Dedifferentiated amniotic fluid mesenchymal stem cell (primary cell): ENCODE measurements around the gene KRT17.
"Not testable (repeated sequence)": the region's sequence is repeated elsewhere in the genome, so short reads cannot be mapped to it uniquely, and the experiment has no call there.

Source experiments
- DNase-seq: peaks from one replicate; pipeline ENCODE4 v3.0.0-alpha.2; 2016; ENCODE audit errors: extremely low spot score

The KRT17 gene

DNA sequence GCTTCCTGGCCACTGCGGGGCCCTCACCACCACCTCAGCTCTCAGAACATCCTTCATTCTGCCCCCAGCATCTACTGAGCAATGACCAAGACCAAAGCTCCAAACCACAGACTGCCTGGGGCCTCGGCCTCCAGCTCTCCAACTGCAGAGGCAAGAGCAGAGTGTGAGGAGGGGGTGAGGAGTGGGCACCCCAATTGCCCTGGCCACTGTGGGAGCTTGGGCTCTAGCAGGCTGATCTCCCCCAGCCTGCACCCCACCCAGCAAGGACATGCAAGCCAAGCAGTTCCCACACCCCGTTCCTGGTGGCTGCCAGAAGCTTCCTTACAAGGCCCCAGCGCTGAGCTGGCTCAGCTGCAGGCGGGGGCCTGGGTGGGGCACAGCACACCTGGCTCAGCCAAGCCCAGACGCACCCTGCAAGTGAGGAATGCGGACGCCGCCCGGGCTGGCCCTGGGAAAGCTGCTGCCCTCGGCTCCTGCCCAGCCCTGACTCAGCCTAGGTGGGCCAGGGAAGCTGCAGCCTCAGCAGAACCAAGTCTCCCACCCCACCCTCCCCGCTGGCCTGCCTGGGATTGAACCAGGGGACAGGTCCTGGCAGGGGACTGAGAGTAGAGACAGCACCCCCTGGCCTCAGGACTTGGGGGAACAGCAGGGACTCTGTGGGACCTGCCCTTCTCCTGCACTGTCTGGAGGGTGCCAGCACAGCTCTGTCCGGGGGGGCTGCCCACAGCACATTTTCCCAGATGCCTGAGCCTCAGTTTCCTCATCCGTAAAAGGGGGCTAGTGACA is 29.7 kb upstream of the KRT17 start:
- no peak for DNase-seq

DNA sequence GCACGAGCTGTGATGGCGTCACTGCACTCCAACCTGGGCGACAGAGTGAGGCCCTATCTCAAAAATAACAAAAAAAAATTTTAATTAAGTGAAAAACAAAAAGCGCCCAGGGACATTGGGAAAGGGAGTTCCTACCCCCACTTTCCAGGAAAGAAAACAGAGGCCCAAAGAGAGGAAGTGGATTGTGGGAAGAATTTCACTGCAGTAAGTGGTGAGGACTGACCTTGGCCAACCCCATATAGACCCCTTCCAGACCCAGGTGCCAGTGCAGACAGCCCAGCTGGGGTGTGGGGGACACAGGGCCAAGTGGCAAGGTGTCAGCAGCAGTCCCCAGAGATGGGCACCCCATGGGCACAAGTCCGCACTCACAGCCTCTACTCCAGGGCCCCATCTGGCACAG is 29.0 kb upstream of the KRT17 start:
- no peak for DNase-seq

- DNase-seq, result no peak
Measured at GRCh38 chr17:41652461-41652970, 28.1 kb upstream of the KRT17 start.

GRCh38 chr17:41651625-41652460 is 27.5 kb upstream of the KRT17 start:
- DNase-seq, result no peak

DNA sequence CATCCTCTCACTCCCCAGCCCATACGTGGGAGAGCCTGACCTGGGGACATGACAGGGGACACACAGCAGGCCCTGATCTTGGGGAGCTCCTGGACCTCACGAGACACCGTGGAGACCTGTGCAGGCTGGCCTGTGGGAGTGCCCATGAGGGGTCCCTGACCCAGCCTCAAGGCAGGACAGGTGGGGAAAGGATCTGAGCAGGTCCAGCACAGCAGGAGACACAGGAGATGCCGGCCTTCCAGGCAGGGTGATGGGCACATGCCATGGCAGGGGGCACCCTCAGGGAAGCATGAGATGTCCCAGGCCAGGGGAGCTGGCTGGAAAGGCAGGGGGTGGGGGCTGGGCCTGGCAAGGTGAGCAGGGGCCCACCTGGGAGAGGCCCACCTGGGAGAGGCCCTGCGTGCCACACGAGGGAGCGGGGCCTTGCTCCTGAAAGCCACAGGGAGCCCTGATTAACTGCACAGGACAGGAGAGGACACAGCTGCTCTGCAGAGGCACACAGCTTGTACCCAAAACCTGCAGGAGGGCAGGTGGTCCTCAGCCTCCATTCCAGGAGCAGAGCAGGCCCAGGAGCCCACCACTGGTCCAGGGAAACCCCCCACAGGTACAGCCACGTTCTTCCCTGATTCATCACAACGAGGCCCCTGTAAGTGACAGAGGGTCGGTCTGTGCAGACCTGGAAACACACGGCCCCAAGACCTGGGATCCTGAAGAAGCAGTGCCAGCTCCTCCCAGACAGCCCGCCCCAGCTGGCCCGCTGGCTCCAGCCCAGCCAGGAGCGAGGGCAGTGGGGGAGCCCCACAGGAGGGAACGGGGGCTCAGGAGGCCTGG is 26.6 kb upstream of the KRT17 start:
- DNase-seq, result no peak

DNA sequence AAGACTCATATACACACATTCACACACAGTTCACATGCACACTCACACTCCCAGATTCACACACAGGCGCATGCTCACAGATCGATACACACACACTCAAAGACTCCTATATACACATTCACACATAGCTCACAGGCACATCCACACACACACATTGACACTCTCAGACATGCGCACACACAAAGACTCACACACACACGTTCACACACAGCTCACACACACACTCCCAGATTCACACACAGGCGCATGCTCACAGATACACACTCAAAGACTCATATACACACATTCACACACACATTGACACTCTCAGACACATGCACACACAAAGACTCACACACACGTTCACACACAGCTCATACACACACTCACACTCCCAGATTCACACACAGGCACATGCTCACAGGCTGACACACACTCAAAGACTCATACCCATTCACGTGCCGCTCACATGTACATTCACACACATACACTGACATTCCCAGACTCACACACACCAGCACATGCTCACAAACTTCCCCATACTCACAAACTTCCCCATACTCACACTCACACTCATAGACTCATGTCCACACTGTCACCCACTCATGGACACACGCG is 25.6 kb upstream of the KRT17 start:
- DNase-seq, result no peak

DNA sequence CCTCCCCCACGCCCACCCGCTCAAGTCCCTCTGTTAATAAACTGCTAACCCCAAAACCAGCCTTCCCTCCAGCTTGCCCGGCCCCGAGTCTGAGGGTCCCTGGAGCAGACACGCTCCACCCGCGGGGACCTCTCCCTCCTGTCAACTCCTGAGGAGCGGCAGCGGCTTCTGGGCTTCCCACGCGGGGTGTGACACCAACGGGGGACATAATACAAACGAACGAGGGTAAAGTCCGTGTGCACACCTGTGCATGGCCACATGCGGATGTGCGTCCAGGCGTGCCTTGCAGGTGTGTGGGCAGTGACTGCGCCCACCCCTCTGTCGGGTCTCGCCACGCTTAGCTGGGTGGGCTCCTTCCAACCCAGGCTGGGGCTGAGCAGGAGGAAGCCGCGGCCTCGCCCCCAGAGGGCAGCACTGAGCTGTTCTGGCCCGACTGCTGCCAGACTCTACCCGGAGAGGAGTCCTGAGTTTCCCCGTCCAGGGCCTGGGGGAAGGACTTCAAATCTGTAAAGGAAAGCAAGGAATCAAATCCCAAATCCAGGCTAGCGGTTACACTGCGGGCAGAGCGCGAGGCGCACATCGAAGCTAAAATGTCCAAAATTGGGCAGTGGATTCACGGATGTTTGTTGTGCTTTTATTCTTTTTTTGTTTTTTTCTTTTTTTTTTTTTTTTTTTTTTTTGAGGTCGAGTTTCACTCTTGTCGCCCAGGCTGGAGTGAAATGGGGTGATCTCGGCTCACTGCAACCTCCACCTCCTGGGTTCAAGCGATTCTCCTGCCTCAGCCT is 24.2 kb upstream of the KRT17 start:
- peak; percentile 88 for DNase-seq

GRCh38 chr17:41647940-41648410 is 23.6 kb upstream of the KRT17 start:
- peak; percentile 74 for DNase-seq

DNA sequence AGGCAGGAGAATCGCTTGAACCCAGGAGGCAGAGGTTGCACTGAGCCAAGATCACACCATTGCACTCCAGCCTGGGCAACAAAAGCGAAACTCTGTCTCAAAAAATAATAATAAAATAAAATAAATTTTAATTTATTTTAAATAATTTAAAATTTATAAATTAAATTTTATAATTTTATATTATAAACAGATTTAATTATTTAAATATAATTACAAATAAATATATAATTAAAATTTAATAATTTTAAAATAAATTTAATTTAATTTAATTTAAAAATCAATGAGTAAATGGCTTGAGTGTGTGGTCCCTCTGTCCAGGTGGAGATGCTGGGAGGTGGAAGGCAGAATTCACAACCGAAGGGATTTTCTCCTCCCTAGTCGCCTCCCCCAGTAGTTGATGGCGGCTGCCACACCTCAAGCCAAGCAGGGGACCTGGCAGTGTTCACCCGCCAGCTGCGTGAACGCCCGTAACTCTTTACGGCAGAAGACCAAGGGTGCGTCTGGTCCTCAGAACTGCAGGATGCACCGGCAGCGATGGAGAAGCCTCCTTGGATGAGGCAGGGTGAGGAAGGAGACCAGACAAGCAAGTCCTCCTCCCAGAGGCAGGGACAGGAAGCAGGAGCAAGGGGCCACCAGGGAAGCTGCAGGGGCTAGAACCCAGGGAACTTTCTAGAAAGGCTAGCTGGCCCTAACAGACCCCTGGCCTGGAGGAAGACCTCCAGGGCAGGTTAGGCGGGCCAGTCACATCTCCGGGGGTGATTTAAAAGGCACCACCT is 22.9 kb upstream of the KRT17 start:
- DNase-seq, result no peak

DNA sequence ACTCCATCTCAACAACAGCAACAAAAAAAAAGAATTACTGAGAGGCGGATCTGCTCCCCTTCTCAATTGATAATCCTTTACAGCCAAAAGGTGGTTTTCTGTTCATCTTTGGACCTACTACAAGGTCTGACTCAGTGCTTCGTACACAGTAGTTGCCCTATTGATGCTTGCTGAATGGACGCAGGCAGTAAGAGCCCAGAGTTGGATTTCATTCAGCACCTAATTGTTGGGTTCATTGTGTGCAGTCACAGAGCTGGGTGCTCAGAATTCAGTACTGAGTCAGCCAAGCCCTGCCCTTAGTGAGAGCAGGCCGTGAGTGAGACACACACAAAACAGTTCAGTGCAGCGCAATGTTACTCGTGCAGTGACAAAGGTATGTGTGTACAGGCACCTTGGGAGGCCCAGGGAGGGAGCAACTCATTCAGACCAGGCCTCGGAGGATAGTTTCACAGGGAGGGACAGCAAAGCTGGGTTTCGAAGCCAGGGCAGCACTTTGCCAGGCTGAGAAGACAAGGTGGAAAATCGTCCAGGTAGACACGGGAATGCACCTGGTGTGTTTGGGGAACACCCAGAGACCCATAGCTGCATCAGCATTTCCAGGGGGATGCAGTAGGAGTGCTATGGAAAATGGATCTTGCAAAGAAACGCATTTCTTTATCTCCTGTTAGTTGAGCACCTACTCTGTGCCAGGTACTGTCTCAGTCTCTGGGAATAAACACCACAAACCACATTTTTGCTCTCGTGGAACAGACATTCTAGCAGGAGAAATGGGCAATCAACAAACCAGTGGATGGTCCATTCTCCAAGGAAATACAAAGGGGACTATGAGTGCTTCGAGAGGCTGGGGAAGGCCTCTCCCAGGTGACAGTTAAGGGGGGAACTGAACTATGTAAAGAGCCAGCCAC is 18.1 kb upstream of the KRT17 start:
- DNase-seq, result no peak

DNA sequence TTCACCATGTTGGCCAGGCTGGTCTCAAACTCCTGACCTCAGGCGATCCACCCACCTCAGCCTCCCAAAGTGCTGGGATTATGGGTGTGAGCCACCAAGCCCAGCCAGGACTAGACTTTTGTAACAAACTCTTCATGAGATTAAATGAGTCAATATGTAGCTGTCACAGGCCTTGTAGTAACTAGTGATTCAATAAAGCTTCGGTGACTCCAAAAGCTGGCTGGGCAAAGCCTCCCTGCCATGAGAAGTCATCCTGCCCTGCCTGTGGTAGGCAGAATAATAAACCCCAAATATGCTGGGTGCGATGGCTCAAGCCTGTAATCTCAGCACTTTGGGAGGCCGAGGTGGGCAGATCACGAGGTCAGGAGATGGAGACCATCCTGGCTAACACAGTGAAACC is 16.2 kb upstream of the KRT17 start:
- DNase-seq, result not testable (repeated sequence)

DNA sequence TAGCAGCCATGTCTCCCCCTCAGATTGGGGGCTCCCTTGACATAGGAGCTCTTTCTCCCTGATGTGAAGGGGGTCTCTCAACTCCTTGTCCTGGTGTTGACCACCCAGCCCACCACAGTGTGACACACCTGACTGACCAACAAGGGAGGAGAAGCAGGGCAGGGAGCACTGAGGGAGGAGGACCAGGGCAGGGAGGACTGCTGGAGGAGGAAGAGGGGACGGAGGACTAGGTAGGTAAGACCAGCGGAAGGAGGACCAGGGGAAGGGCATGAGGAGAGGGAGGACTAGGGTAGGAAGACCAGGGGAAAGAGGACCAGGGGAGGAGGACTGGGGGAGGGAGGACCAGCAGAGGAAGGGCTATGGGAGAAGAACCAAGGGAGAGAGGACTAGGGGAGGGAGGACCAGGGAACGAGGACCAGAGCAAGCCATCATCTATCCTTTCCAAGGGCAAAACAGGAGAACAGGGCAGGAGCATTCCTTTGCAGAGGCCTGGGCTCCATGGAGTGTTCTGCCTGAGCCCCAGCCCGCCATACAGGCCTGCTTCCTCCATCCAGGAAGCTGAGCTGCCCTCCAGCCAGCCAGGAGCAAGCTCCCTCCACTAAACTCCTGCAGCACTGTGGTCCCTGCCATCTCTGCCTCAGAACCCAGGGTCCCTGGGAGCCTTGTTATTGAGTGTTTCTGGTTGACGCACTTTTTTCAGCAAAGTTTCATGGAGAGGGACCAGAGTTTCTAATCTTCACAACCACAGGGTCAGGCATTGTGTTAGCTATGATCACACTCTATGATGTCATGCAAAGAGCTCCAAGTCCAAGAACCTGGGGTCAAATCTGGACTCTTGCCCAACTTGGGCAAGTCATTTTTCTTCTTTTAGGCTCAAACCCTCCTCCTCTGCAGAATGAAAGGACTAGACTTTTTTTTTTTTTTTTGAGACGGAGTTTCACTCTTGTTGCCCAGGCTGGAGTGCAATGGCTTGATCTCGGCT is 15.4 kb upstream of the KRT17 start:
- DNase-seq, result no peak

DNA sequence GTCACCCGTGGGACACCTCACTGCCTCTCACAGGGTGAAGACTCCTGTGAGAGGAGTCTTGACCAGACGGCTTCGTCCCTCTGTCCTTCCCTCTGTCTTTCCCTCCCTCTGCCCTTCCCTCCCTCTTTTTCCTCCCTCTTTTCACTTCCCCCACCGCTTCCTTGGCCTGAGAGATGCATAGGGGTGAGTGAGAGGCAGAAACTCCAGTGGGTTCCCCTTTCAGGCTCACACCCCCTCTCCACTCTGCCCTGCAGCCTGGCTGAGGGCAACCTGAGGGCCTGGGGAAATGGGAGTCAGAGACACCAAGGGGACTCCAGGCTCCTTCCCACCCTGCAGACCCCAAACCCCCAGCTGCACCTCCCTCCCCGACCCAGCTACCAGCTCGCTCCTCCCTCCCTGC is 14.6 kb upstream of the KRT17 start:
- DNase-seq, result no peak

DNA sequence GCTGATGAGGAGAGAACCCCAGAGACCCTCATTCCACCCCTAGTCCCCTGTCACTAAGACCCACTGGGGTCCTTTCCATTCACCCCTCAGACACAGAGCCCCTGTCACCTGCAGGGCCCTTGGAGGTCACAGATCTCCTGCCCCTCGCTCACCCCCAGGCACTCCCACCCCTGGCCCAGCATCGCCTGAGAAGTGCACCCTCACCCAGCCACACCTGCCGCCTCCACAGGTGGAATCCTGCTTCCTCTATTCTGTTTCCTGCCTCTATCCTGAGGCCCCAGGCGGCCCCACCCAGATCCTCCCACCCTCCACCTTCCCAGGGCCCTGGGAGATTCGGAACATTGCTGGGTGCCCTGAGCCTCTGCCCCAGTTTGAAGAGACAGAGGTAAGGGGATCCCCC is 13.8 kb upstream of the KRT17 start:
- DNase-seq, result no peak

- DNase-seq, result no peak
Measured at GRCh38 chr17:41636652-41637051, 12.3 kb upstream of the KRT17 start.

DNA sequence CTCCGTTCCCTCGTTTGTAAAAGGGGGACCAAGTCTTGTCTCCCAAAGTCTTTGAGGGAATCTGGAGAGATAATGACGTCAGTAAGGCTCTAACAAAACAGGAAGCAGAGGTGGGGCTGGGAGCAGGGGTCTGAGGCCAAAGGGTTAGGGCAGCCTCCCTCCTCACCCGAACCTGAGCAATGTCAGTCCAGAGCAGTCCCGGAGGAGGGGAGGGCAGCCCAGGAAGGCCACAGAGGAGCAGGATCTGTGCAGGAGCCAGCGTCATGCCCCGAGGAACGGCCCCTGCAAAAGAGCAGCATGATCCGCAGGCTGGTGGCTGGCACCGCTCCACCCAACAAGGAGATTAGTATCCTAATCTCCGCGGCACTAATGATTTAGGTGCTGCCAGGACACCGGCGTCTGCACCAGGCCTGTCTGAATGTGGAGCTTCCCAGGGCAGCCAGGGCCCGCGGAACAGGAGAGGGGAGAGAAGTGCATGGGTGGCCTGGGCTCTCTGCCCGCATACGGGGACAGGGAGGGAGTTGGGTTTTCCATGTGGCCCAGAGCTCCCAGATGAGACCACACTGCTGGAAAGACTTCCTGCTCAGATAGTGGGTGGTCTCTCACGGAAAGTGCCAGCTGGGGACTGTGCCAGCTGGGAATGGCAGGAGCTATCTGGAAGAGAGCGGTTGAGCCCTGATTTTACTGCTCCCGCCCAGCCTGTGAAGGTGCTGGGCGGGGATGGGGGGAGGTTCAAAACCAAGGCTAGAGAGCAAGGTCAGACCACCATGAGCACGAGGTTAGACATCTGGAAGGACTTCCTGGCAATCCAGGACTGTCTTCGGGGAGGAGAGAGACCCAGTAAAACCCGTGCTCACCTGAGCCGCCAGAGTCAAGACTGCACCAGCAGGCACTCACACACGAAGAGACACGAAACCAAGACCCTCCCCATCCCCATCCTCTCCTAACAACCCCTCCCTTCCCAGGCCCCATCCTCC is 11.0 kb upstream of the KRT17 start:
- DNase-seq, result no peak
